Coronary artery (tissue), 2 donors: ENCODE measurements around the gene CACNA2D3.

ENCODE experiments used
- DNase-seq: peaks from one replicate; pipeline ENCODE4 v3.0.0-alpha.2; 2017; ENCODE audit warnings: low spot score
- H3K27ac ChIP-seq, 2 donors: fragments of 200-600 bp; sonication (generic); one replicate each; pipeline ENCODE4 v1.5.1; 2016 to 2019
- H3K4me3 ChIP-seq: fragments of 200-600 bp; sonication (generic); 2 replicates; pipeline ENCODE4 v1.5.1; 2016; ENCODE audit warnings: mild to moderate bottlenecking, moderate library complexity
- TF ChIP-seq, protein P1 (sequence below): fragments of 200-600 bp; sonication (generic); IDR thresholded peaks from one replicate; pipeline ENCODE4 v1.5.1; 2019; ENCODE audit warnings: antibody characterized with exemption

The CACNA2D3 gene

DNA sequence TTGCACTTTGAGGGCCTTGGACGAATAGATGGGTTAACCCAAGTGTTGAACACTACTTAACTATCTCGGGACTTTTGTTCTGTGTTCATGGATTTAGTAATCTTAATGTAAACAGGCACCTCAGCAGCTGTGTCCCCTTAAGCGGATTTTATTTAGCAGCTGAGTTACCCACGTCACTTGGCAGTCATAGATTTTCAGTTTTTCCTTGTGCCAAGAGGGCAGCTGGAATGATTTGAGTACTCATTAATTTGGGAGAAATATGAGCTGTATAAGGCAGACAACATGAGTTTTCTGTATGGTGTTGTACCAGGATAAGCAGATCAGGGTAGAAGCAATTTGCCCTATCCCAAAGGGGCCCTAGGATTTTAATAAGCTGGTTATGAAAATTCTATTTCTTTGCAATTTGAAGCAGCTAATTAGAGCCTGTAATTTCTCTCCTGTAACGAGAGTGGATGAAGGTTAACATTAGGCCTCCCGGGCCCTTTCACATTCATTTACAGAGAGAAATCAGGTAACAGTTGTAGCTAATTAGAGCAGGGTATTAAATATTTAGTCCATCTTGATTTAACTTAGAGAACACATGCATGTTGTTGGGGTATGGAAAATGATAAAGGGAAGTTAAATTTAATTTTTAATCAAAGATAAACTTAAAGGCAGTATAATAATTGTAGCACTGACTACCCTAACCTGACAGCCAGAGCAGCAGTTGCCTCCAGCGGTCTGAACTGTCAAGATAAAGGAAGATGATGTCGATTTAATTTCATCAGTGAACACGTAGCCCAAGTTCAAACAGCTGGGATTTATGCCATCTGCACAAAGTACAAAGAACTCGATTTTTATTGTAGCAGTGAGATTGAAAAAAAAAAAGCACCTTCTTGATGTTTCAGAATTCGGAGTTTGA lies 611.0 kb downstream of the CACNA2D3 start:
- TF ChIP-seq, protein P1, sequence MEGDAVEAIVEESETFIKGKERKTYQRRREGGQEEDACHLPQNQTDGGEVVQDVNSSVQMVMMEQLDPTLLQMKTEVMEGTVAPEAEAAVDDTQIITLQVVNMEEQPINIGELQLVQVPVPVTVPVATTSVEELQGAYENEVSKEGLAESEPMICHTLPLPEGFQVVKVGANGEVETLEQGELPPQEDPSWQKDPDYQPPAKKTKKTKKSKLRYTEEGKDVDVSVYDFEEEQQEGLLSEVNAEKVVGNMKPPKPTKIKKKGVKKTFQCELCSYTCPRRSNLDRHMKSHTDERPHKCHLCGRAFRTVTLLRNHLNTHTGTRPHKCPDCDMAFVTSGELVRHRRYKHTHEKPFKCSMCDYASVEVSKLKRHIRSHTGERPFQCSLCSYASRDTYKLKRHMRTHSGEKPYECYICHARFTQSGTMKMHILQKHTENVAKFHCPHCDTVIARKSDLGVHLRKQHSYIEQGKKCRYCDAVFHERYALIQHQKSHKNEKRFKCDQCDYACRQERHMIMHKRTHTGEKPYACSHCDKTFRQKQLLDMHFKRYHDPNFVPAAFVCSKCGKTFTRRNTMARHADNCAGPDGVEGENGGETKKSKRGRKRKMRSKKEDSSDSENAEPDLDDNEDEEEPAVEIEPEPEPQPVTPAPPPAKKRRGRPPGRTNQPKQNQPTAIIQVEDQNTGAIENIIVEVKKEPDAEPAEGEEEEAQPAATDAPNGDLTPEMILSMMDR = no peak
- no peak overlapping the region for H3K4me3 ChIP-seq
- no peak overlapping the region for H3K27ac ChIP-seq
- DNase-seq = no peak

DNA sequence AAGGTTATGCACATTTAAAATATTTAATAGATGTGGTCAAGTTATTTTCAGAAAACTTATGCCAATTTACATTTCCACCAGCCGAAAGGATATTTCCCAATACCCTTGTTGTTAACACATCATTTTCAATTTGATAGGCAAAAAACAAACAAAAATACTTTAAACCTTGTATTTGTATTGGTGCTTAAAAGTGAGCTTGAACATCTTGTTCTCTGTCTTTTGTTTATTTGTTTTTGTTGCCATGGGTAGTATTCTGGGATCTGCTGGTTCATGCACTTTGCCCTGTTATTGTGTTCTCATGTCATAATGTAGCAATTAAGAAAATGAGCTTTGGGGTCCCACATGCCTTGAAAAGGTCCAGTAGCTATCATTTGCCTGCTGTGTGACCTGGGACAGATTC lies 614.1 kb downstream of the CACNA2D3 start:
- TF ChIP-seq, protein P1 = no peak
- Histone ChIP-seq H3K27ac (no peak overlapping the region), H3K4me3 (no peak overlapping the region)
- no peak for DNase-seq

DNA sequence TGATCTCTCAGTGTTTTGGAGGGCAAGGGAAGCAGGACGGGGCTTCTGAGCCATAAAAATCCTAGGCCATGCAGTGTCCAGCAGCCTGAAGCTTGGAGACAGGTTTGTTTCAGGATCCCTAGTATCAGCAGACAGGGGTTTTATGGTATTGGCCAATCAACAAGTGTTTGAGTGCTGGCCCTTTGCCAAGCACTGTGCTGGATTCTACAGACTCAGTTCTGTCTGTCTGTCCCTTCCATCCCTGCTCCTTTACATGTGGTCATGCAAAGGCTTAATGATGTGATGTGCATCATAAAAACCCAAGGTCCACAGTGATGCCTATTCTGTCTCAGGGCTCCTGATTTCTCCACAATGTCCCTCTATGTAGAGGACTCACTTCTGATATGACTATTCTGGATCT lies 621.4 kb downstream of the CACNA2D3 start:
- DNase-seq = no peak
- Histone ChIP-seq H3K4me3 (no peak overlapping the region), H3K27ac (no peak overlapping the region)
- TF ChIP-seq, protein P1 = no peak

DNA sequence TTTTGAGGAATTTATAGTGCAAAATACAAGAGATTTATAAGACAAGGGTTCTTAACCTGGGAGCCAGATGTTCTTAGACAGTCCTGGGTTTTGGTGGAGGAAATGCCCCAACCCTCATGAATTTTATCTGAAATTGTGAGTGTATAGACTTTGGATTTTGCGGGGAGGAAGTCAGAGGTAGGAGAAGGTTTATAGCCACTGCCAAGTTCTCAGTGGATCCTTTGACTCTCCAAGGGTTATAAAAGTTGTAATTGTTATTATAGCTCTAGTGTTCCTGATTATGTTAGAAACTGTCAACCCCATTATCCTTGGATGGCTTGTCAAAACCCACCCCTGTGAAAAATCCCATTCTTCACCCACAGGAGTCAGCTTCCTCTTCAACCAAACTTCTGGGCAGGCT lies 621.9 kb downstream of the CACNA2D3 start:
- H3K27ac ChIP-seq = no peak overlapping the region
- H3K4me3 ChIP-seq = no peak overlapping the region
- TF ChIP-seq, protein P1 = no peak
- no peak for DNase-seq

DNA sequence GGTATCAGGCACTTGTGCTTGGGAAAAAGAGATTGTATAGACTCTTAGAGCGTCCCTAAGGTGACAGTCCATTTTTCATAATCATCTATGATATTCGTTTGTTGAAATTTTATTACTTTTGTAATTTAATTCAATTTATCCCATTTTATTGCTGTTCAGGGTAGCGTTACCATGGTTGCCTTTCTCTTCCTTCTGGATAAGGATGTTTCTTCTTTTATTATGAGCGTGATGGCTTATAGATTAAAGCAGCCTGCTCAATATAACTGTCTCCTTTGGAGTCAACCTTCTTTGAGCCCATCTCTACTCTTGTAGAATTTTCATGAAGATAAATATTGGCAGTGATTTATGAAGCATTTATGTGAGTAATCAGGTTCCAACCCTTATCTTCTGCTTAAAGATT lies 623.5 kb downstream of the CACNA2D3 start:
- H3K4me3 ChIP-seq = no peak overlapping the region
- TF ChIP-seq, protein P1 = no peak
- DNase-seq = no peak
- no peak overlapping the region for H3K27ac ChIP-seq

DNA sequence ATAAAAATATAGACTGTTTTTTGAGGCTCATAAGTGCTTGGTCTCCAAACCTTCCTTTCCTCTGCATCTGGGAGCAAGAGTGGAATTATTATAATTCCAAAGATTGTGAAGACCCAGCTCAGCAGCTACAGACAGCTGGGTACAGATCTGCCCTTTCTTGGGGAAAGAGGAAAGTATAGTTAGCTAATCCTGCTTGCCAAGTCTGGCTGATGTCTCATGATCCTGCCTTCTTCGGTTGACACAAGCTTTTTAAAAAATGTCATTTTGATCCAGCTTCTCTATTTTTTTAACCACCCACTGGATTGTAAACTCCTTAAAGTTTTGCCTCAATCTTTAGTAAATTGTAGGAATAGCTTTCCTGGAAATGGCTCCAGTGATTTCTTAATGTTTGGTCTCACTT lies 624.4 kb downstream of the CACNA2D3 start:
- DNase-seq = no peak
- TF ChIP-seq, protein P1 = no peak
- H3K27ac ChIP-seq = no peak overlapping the region
- H3K4me3 ChIP-seq = no peak overlapping the region

DNA sequence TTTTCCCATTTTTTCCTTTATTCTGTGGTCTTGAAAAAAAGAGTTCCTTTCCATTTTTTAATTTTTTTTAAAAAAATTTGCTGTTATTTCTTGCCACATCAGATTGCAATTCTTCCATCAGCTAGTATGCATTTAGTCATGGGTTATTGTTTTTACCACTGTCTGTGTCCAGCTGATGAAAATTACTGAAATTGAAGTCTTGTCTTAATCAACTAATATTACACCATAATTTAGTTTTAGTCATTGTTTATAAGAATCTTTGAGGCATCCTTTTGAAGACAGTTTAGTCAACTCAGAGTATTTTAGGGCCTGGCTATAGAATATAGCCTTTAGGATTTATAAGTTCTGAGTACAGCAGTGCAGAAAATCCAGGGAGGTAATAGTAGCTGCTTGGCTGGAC lies 633.4 kb downstream of the CACNA2D3 start:
- TF ChIP-seq, protein P1 = no peak
- Histone ChIP-seq H3K4me3 (no peak overlapping the region), H3K27ac (no peak overlapping the region)
- DNase-seq = no peak
